Myocyte (in vitro differentiated cells): ENCODE data around the gene CATSPER3. TPM values are rescaled to one million over a fixed set of nuclear protein-coding genes. Genes with fewer than 3 reads are reported as not detected.

ENCODE experiments used
- DNase-seq: peaks from one replicate; pipeline ENCODE4 v3.0.0-alpha.2; 2012; ENCODE audit warnings: low read depth
- microRNA counts: library from miRNA; unstranded; fragments of <30 nt; microRNA quantifications from one replicate; lab custom pipeline; 2016
- microRNA-seq: library from miRNA; unstranded; fragments of <30 nt; microRNA quantifications from one replicate; pipeline ENCODE4, GENCODE V29; 2016
- total RNA-seq: library from RNA; depleted of rRNA; stranded (reverse); fragments of >200 nt; gene quantifications from 2 replicates; pipeline ENCODE4 v1.2.3, GENCODE V29; 2014

Gene CATSPER3
- total RNA-seq, 1 donor from 2014 or later = not detected

GRCh38 chr5:135059000-135059923 is 91.6 kb downstream of the CATSPER3 start:
- no peak for DNase-seq

- no peak for DNase-seq
Measured at GRCh38 chr5:135060021-135060420, 92.3 kb downstream of the CATSPER3 start.

DNA sequence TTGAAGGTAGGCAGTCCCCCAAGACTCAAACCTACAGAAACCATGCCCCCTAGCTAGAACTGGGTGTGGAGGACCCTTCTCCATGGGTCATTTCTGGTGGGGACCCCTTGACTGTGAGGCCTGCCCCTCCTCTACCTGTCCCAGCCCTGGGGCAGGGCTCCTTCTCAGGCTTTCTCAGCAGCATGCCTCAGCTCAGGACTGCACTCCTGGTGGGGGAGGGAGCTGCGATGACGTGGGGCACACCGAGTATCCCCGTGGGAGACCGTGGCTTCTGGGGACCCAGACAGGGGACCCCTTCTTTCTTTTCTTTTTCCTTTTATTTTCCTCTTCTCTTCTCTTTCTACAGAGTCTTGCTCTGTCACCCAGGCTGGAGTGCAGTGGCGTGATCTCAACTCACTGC is 93.3 kb downstream of the CATSPER3 start:
- no peak for DNase-seq

MicroRNA genes within 50 kb of the gene (microRNA counts, 767-probe panel; counts per million panel counts)
- not detected for microRNA hsa-miR-4461 (lab: Ali Mortazavi, UCI)

Small RNA genes within 50 kb of the gene (microRNA-seq; reads per million reads assigned to microRNA genes)
- not detected for gene MIR4461

Other genes starting within 250 kb of the CATSPER3 start
- 22.0 and 22.6 TPM in 2 replicates for gene CAMLG, start 229.4 kb upstream of the CATSPER3 start, total RNA-seq
- 20.5 and 31.4 TPM in 2 replicates for gene DDX46, start 209.1 kb upstream of the CATSPER3 start, total RNA-seq
- gene C5orf24, start 121.9 kb upstream of the CATSPER3 start, total RNA-seq = 96.8 and 109 TPM in 2 replicates
- 94.8 and 106 TPM in 2 replicates for gene TXNDC15, start 93.5 kb upstream of the CATSPER3 start, total RNA-seq
- gene PCBD2, start 62.8 kb upstream of the CATSPER3 start, total RNA-seq = 19.2 and 19.8 TPM in 2 replicates
- gene PITX1, start 66.3 kb downstream of the CATSPER3 start, total RNA-seq = 2.9 and 5.5 TPM in 2 replicates